Activated naive CD8-positive, alpha-beta T cell treated with anti-CD3 and anti-CD28 coated beads, Interleukin-2, amount 50 U/mL, for 24 hours (primary cell): ENCODE data around the gene EXOC3L1.

Experiments used
- ATAC-seq: fragments of 150-1000 bp; cut with Tn5 transposase; one replicate; pipeline ENCODE4 v1.10.0; 2021
- DNase-seq: peaks from one replicate; pipeline ENCODE4 v3.0.0; 2021
- H3K27ac Mint-ChIP-seq: one replicate; pipeline ENCODE4 v1.8.0; 2021; ENCODE audit warnings: mild to moderate bottlenecking, mixed read lengths
- H3K27me3 Mint-ChIP-seq: one replicate; pipeline ENCODE4 v1.8.0; 2021; ENCODE audit warnings: mixed read lengths
- H3K36me3 Mint-ChIP-seq: one replicate; pipeline ENCODE4 v1.8.0; 2021; ENCODE audit warnings: low read depth, mixed read lengths
- H3K4me1 Mint-ChIP-seq: one replicate; pipeline ENCODE4 v1.8.0; 2021; ENCODE audit warnings: mixed read lengths
- H3K4me3 Mint-ChIP-seq: one replicate; pipeline ENCODE4 v1.8.0; 2021; ENCODE audit warnings: mild to moderate bottlenecking, moderate library complexity, mixed read lengths
- H3K9me3 Mint-ChIP-seq: one replicate; pipeline ENCODE4 v1.8.0; 2021; ENCODE audit warnings: mixed read lengths

The EXOC3L1 gene

GRCh38 chr16:67161595-67162058 lies 28.3 kb downstream of the EXOC3L1 start:
- Mint-ChIP-seq H3K27ac (no peak overlapping the region), H3K4me3 (peak overlapping the region; percentile 26), H3K9me3 (no peaks in the 10 kb centered on the region), H3K4me1 (peaks cover 50% of the 10 kb centered on the region), H3K27me3 (peaks cover 34% of the 10 kb centered on the region), H3K36me3 (peaks cover 4% of the 10 kb centered on the region)
- no peak for DNase-seq
- ATAC-seq: no peak

GRCh38 chr16:67158637-67159600 lies 31.0 kb downstream of the EXOC3L1 start:
- peaks cover 4% of the 10 kb centered on the region for H3K36me3 Mint-ChIP-seq
- DNase-seq (peak; percentile 84), ATAC-seq (peak; percentile 47)
- H3K9me3 Mint-ChIP-seq: no peaks in the 10 kb centered on the region
- H3K4me1 Mint-ChIP-seq: peaks cover 48% of the 10 kb centered on the region
- H3K27ac Mint-ChIP-seq: peak overlapping the region; percentile 79
- peaks cover 20% of the 10 kb centered on the region for H3K27me3 Mint-ChIP-seq
- peak overlapping the region; percentile 86 for H3K4me3 Mint-ChIP-seq

GRCh38 chr16:67157892-67158635 lies 31.9 kb downstream of the EXOC3L1 start:
- Mint-ChIP-seq H3K27me3 (peaks cover 17% of the 10 kb centered on the region), H3K4me1 (peaks cover 51% of the 10 kb centered on the region), H3K9me3 (no peaks in the 10 kb centered on the region), H3K36me3 (peaks cover 4% of the 10 kb centered on the region), H3K27ac (peak overlapping the region; percentile 79), H3K4me3 (peak overlapping the region; percentile 86)
- ATAC-seq (no peak), DNase-seq (no peak)

GRCh38 chr16:67157106-67157748 lies 32.7 kb downstream of the EXOC3L1 start:
- no peak for DNase-seq
- no peak overlapping the region for H3K4me3 Mint-ChIP-seq

GRCh38 chr16:67156143-67156844 lies 33.6 kb downstream of the EXOC3L1 start:
- Mint-ChIP-seq H3K4me3 (no peak overlapping the region), H3K36me3 (no peaks in the 10 kb centered on the region), H3K27me3 (peaks cover 16% of the 10 kb centered on the region), H3K27ac (no peak overlapping the region), H3K9me3 (no peaks in the 10 kb centered on the region), H3K4me1 (peaks cover 43% of the 10 kb centered on the region)
- ATAC-seq (no peak), DNase-seq (peak; percentile 10)

More at GRCh38 chr16:67157106-67157748, 32.7 kb downstream of the EXOC3L1 start:
- ATAC-seq: no peak
- Mint-ChIP-seq H3K4me1 (peaks cover 47% of the 10 kb centered on the region), H3K9me3 (no peaks in the 10 kb centered on the region), H3K36me3 (peaks cover under 1% of the 10 kb centered on the region), H3K27ac (peak overlapping the region; percentile 36), H3K27me3 (peaks cover 18% of the 10 kb centered on the region)

- Mint-ChIP-seq H3K27ac (no peak overlapping the region), H3K4me1 (peaks cover 41% of the 10 kb centered on the region), H3K9me3 (no peaks in the 10 kb centered on the region)
These were observed 34.4 kb downstream of the EXOC3L1 start for GRCh38 chr16:67155295-67156142.

GRCh38 chr16:67154578-67155294 lies 35.2 kb downstream of the EXOC3L1 start:
- peaks cover 19% of the 10 kb centered on the region for H3K27me3 Mint-ChIP-seq
- H3K36me3 Mint-ChIP-seq: no peaks in the 10 kb centered on the region
- no peaks in the 10 kb centered on the region for H3K9me3 Mint-ChIP-seq
- H3K4me3 Mint-ChIP-seq: no peak overlapping the region
- ATAC-seq (no peak), DNase-seq (no peak)
- H3K27ac Mint-ChIP-seq: no peak overlapping the region
- peaks cover 39% of the 10 kb centered on the region for H3K4me1 Mint-ChIP-seq

More at GRCh38 chr16:67155295-67156142, 34.4 kb downstream of the EXOC3L1 start:
- Mint-ChIP-seq H3K27me3 (peaks cover 19% of the 10 kb centered on the region), H3K36me3 (no peaks in the 10 kb centered on the region), H3K4me3 (peak overlapping the region; percentile 46)
- DNase-seq: peak; percentile 85
- ATAC-seq: peak; percentile 50

GRCh38 chr16:67151431-67152097 lies 38.4 kb downstream of the EXOC3L1 start:
- peaks cover 23% of the 10 kb centered on the region for H3K4me1 Mint-ChIP-seq
- no peak overlapping the region for H3K4me3 Mint-ChIP-seq
- no peaks in the 10 kb centered on the region for H3K9me3 Mint-ChIP-seq
- peaks cover 16% of the 10 kb centered on the region for H3K36me3 Mint-ChIP-seq
- DNase-seq (peak; percentile 7), ATAC-seq (no peak)
- H3K27me3 Mint-ChIP-seq: peaks cover 21% of the 10 kb centered on the region
- H3K27ac Mint-ChIP-seq: no peak overlapping the region

- no peak within 1 kb of the TSS for H3K27ac Mint-ChIP-seq
- DNase-seq: peak; percentile 41
- peaks cover 19% of the 10 kb centered on the region for H3K4me1 Mint-ChIP-seq
- peaks cover 16% of the 10 kb centered on the region for H3K36me3 Mint-ChIP-seq
- peak within 1 kb of the TSS; percentile 63 for H3K4me3 Mint-ChIP-seq
- no peaks in the 10 kb centered on the region for H3K9me3 Mint-ChIP-seq
- peaks cover 21% of the 10 kb centered on the region for H3K27me3 Mint-ChIP-seq
- peak; percentile 38 for ATAC-seq
These were observed 39.0 kb downstream of the EXOC3L1 start, which contains the start of gene B3GNT9 for GRCh38 chr16:67150833-67151396. Gene B3GNT9 (minus strand): TSS chr16:67150998. CDS start chr16:67150485, 513 bp downstream.

GRCh38 chr16:67150047-67150832 lies 39.7 kb downstream of the EXOC3L1 start:
- Mint-ChIP-seq H3K9me3 (no peaks in the 10 kb centered on the region), H3K4me3 (peak overlapping the region; percentile 63), H3K4me1 (peaks cover 16% of the 10 kb centered on the region), H3K27ac (no peak overlapping the region), H3K36me3 (peaks cover 16% of the 10 kb centered on the region), H3K27me3 (peaks cover 19% of the 10 kb centered on the region)
- DNase-seq (peak; percentile 54), ATAC-seq (peak; percentile 64)

GRCh38 chr16:67149276-67150046 lies 40.5 kb downstream of the EXOC3L1 start:
- Mint-ChIP-seq H3K27me3 (peaks cover 18% of the 10 kb centered on the region), H3K27ac (no peak overlapping the region), H3K4me1 (peaks cover 15% of the 10 kb centered on the region), H3K9me3 (no peaks in the 10 kb centered on the region), H3K4me3 (no peak overlapping the region), H3K36me3 (peaks cover 20% of the 10 kb centered on the region)
- no peak for DNase-seq
- no peak for ATAC-seq
